HEK293 (cell line): ENCODE results near the gene IKZF1.

Source experiments
- BCL11A ChIP-seq: fragments of 450-650 bp; formaldehyde crosslinking; IDR thresholded peaks from 2 replicates; pipeline ENCODE4 v1.5.1; 2016; ENCODE audit warnings: low read depth, missing biosample characterization, missing genetic modification characterization
- HOXA7 ChIP-seq: sonication (generic); formaldehyde crosslinking; IDR thresholded peaks from 2 replicates; pipeline ENCODE4 v1.8.1; 2022; ENCODE audit warnings: missing genetic modification reagents, borderline replicate concordance
- SP3 ChIP-seq: fragments of 450-650 bp; formaldehyde crosslinking; IDR thresholded peaks from 2 replicates; pipeline ENCODE4 v1.5.1; 2016; ENCODE audit warnings: missing biosample characterization, missing genetic modification characterization
- SP7 ChIP-seq: fragments of 450-650 bp; formaldehyde crosslinking; IDR thresholded peaks from 2 replicates; pipeline ENCODE4 v1.5.1; 2016; ENCODE audit warnings: missing biosample characterization, missing genetic modification characterization
- TCF7L2 ChIP-seq: IDR thresholded peaks from 2 replicates; pipeline ENCODE4 v1.6.1; 2011; ENCODE audit warnings: low read depth, mild to moderate bottlenecking, inconsistent platforms, low read length, moderate library complexity, borderline replicate concordance
- ZBTB1 ChIP-seq: fragments of 450-650 bp; formaldehyde crosslinking; IDR thresholded peaks from 2 replicates; pipeline ENCODE4 v1.5.1; 2016; ENCODE audit warnings: missing biosample characterization, missing genetic modification characterization
- ZNF133 ChIP-seq: fragments of 450-650 bp; formaldehyde crosslinking; IDR thresholded peaks from 2 replicates; pipeline ENCODE4 v1.5.1; 2016; ENCODE audit warnings: missing biosample characterization, missing genetic modification characterization
- ZNF146 ChIP-seq: fragments of 450-650 bp; formaldehyde crosslinking; IDR thresholded peaks from 2 replicates; pipeline ENCODE4 v1.5.1; 2016; ENCODE audit warnings: missing biosample characterization, missing genetic modification characterization
- ZNF302 ChIP-seq: fragments of 450-650 bp; formaldehyde crosslinking; IDR thresholded peaks from 2 replicates; pipeline ENCODE4 v1.5.1; 2016; ENCODE audit warnings: missing biosample characterization, missing genetic modification characterization, low read depth
- ZNF311 ChIP-seq: fragments of 450-650 bp; formaldehyde crosslinking; IDR thresholded peaks from 2 replicates; pipeline ENCODE4 v1.5.1; 2017; ENCODE audit warnings: missing biosample characterization, missing genetic modification characterization, borderline replicate concordance
- ZNF335 ChIP-seq: fragments of 450-650 bp; formaldehyde crosslinking; conservative IDR thresholded peaks from 2 replicates; pipeline ENCODE4 v1.5.1; 2016; ENCODE audit warnings: missing biosample characterization, missing genetic modification characterization
- ZNF366 ChIP-seq: fragments of 450-650 bp; formaldehyde crosslinking; conservative IDR thresholded peaks from 2 replicates; pipeline ENCODE4 v1.5.1; 2016; ENCODE audit warnings: missing biosample characterization, missing genetic modification characterization
- ZNF530 ChIP-seq: fragments of 450-650 bp; formaldehyde crosslinking; IDR thresholded peaks from 2 replicates; pipeline ENCODE4 v1.5.1; 2016; ENCODE audit warnings: low read depth, missing biosample characterization, missing genetic modification characterization
- ZNF626 ChIP-seq: fragments of 450-650 bp; sonication (Bioruptor Pico); formaldehyde crosslinking; IDR thresholded peaks from 2 replicates; pipeline ENCODE4 v1.5.1; 2018; ENCODE audit warnings: missing biosample characterization, missing genetic modification characterization, inconsistent platforms
- ZNF660 ChIP-seq: fragments of 450-650 bp; IDR thresholded peaks from 2 replicates; pipeline ENCODE4 v1.5.1; 2018; ENCODE audit warnings: missing biosample characterization, mild to moderate bottlenecking, missing genetic modification characterization
- ZNF747 ChIP-seq: fragments of 450-650 bp; formaldehyde crosslinking; IDR thresholded peaks from 2 replicates; pipeline ENCODE4 v1.5.1; 2016; ENCODE audit warnings: missing biosample characterization, missing genetic modification characterization
- ZXDB ChIP-seq: fragments of 450-650 bp; formaldehyde crosslinking; IDR thresholded peaks from 2 replicates; pipeline ENCODE4 v1.5.1; 2016; ENCODE audit warnings: missing biosample characterization, missing genetic modification characterization
- TF ChIP-seq, protein P1 (sequence below): fragments of 450-650 bp; formaldehyde crosslinking; IDR thresholded peaks from 2 replicates; pipeline ENCODE4 v1.5.1; 2016; ENCODE audit warnings: missing biosample characterization, missing genetic modification characterization
- TF ChIP-seq, protein P2 (sequence below): fragments of 450-650 bp; formaldehyde crosslinking; IDR thresholded peaks from 2 replicates; pipeline ENCODE4 v1.5.1; 2016; ENCODE audit warnings: missing biosample characterization, missing genetic modification characterization
- TF ChIP-seq, protein P3 (sequence below): fragments of 450-650 bp; formaldehyde crosslinking; IDR thresholded peaks from 2 replicates; pipeline ENCODE4 v1.5.1; 2017; ENCODE audit warnings: missing biosample characterization, missing genetic modification characterization
- TF ChIP-seq, protein P4 (sequence below): fragments of 450-650 bp; formaldehyde crosslinking; IDR thresholded peaks from 2 replicates; pipeline ENCODE4 v1.5.1; 2017; ENCODE audit warnings: missing biosample characterization, missing genetic modification characterization
- TF ChIP-seq, protein P5 (sequence below): fragments of 450-650 bp; formaldehyde crosslinking; IDR thresholded peaks from 2 replicates; pipeline ENCODE4 v1.5.1; 2016; ENCODE audit warnings: missing biosample characterization, missing genetic modification characterization, low read depth
- TF ChIP-seq, protein P6 (sequence below): fragments of 450-650 bp; formaldehyde crosslinking; IDR thresholded peaks from 2 replicates; pipeline ENCODE4 v1.5.1; 2016; ENCODE audit warnings: missing biosample characterization, missing genetic modification characterization, borderline replicate concordance
- TF ChIP-seq, protein P7 (sequence below): fragments of 450-650 bp; formaldehyde crosslinking; IDR thresholded peaks from 2 replicates; pipeline ENCODE4 v1.5.1; 2016; ENCODE audit warnings: missing biosample characterization, missing genetic modification characterization
- TF ChIP-seq, protein P8 (sequence below): fragments of 450-650 bp; formaldehyde crosslinking; IDR thresholded peaks from 2 replicates; pipeline ENCODE4 v1.5.1; 2016; ENCODE audit warnings: missing biosample characterization, missing genetic modification characterization
- TF ChIP-seq, protein P9 (sequence below): fragments of 450-650 bp; formaldehyde crosslinking; IDR thresholded peaks from 2 replicates; pipeline ENCODE4 v1.5.1; 2017; ENCODE audit warnings: missing biosample characterization, missing genetic modification characterization

IKZF1 gene

DNA sequence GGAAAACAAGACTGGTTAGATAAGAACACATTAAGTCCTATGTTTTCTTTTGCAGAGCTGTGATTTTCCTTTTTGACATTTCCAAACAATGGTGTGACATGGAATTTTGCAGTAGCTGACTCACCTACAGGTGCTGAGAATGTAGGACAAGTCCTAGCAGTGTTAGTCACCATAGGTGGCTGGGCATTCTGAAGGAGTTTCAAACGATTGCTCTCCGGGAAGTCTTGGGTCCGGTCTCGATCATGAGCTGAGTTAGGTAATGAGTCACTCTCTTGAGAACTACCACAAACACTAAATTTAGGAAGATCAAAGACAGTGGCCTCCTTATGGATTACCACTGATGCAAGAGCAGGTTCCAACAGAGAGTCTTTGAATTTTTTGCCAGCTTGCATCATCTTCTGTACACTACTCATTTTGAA lies 142.0 kb downstream of the IKZF1 start (continued):
- TF ChIP-seq BCL11A (tag by site-specific recombination) = no peak
- TF ChIP-seq, protein P1, sequence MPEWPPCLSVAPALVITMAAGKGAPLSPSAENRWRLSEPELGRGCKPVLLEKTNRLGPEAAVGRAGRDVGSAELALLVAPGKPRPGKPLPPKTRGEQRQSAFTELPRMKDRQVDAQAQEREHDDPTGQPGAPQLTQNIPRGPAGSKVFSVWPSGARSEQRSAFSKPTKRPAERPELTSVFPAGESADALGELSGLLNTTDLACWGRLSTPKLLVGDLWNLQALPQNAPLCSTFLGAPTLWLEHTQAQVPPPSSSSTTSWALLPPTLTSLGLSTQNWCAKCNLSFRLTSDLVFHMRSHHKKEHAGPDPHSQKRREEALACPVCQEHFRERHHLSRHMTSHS (tag by site-specific recombination) = no peak
- TF ChIP-seq TCF7L2 = peak; percentile 79
- no peak for TF ChIP-seq ZNF146 (tag by site-specific recombination)
- 0 out of 2 replicates have a peak, but pooled peaks have one; percentile 28 for TF ChIP-seq ZXDB (tag by site-specific recombination)
- TF ChIP-seq, protein P2, sequence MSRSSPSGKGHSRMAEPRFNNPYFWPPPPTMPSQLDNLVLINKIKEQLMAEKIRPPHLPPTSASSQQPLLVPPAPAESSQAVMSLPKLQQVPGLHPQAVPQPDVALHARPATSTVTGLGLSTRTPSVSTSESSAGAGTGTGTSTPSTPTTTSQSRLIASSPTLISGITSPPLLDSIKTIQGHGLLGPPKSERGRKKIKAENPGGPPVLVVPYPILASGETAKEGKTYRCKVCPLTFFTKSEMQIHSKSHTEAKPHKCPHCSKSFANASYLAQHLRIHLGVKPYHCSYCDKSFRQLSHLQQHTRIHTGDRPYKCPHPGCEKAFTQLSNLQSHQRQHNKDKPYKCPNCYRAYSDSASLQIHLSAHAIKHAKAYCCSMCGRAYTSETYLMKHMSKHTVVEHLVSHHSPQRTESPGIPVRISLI (tag by site-specific recombination) = peak; percentile 56; the same call in 1 of the 2 replicates
- TF ChIP-seq ZNF626 (tag by site-specific recombination) = no peak
- TF ChIP-seq, protein P3, sequence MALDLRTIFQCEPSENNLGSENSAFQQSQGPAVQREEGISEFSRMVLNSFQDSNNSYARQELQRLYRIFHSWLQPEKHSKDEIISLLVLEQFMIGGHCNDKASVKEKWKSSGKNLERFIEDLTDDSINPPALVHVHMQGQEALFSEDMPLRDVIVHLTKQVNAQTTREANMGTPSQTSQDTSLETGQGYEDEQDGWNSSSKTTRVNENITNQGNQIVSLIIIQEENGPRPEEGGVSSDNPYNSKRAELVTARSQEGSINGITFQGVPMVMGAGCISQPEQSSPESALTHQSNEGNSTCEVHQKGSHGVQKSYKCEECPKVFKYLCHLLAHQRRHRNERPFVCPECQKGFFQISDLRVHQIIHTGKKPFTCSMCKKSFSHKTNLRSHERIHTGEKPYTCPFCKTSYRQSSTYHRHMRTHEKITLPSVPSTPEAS (tag by site-specific recombination) = no peak
- TF ChIP-seq ZNF366 (tag by site-specific recombination) = peak; percentile 74
- peak; percentile 49; the same call in 1 of the 2 replicates for TF ChIP-seq ZNF660 (tag by site-specific recombination)
- TF ChIP-seq, protein P4, sequence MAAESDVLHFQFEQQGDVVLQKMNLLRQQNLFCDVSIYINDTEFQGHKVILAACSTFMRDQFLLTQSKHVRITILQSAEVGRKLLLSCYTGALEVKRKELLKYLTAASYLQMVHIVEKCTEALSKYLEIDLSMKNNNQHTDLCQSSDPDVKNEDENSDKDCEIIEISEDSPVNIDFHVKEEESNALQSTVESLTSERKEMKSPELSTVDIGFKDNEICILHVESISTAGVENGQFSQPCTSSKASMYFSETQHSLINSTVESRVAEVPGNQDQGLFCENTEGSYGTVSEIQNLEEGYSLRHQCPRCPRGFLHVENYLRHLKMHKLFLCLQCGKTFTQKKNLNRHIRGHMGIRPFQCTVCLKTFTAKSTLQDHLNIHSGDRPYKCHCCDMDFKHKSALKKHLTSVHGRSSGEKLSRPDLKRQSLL (tag by site-specific recombination) = no peak
- TF ChIP-seq, protein P5, sequence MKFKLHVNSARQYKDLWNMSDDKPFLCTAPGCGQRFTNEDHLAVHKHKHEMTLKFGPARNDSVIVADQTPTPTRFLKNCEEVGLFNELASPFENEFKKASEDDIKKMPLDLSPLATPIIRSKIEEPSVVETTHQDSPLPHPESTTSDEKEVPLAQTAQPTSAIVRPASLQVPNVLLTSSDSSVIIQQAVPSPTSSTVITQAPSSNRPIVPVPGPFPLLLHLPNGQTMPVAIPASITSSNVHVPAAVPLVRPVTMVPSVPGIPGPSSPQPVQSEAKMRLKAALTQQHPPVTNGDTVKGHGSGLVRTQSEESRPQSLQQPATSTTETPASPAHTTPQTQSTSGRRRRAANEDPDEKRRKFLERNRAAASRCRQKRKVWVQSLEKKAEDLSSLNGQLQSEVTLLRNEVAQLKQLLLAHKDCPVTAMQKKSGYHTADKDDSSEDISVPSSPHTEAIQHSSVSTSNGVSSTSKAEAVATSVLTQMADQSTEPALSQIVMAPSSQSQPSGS (tag by site-specific recombination) = no peak
- TF ChIP-seq ZNF311 = no peak
- TF ChIP-seq ZNF302 = no peak
- peak; percentile 87 for TF ChIP-seq SP7 (tag by site-specific recombination)
- TF ChIP-seq, protein P6, sequence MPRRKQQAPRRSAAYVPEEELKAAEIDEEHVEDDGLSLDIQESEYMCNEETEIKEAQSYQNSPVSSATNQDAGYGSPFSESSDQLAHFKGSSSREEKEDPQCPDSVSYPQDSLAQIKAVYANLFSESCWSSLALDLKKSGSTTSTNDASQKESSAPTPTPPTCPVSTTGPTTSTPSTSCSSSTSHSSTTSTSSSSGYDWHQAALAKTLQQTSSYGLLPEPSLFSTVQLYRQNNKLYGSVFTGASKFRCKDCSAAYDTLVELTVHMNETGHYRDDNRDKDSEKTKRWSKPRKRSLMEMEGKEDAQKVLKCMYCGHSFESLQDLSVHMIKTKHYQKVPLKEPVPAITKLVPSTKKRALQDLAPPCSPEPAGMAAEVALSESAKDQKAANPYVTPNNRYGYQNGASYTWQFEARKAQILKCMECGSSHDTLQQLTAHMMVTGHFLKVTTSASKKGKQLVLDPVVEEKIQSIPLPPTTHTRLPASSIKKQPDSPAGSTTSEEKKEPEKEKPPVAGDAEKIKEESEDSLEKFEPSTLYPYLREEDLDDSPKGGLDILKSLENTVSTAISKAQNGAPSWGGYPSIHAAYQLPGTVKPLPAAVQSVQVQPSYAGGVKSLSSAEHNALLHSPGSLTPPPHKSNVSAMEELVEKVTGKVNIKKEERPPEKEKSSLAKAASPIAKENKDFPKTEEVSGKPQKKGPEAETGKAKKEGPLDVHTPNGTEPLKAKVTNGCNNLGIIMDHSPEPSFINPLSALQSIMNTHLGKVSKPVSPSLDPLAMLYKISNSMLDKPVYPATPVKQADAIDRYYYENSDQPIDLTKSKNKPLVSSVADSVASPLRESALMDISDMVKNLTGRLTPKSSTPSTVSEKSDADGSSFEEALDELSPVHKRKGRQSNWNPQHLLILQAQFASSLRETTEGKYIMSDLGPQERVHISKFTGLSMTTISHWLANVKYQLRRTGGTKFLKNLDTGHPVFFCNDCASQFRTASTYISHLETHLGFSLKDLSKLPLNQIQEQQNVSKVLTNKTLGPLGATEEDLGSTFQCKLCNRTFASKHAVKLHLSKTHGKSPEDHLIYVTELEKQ = no peak
- no peak for TF ChIP-seq ZNF747 (tag by site-specific recombination)
- TF ChIP-seq, protein P7, sequence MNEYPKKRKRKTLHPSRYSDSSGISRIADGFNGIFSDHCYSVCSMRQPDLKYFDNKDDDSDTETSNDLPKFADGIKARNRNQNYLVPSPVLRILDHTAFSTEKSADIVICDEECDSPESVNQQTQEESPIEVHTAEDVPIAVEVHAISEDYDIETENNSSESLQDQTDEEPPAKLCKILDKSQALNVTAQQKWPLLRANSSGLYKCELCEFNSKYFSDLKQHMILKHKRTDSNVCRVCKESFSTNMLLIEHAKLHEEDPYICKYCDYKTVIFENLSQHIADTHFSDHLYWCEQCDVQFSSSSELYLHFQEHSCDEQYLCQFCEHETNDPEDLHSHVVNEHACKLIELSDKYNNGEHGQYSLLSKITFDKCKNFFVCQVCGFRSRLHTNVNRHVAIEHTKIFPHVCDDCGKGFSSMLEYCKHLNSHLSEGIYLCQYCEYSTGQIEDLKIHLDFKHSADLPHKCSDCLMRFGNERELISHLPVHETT (tag by site-specific recombination) = 0 out of 2 replicates have a peak, but pooled peaks have one; percentile 37
- no peak for TF ChIP-seq ZNF133 (tag by site-specific recombination)
- TF ChIP-seq, protein P8, sequence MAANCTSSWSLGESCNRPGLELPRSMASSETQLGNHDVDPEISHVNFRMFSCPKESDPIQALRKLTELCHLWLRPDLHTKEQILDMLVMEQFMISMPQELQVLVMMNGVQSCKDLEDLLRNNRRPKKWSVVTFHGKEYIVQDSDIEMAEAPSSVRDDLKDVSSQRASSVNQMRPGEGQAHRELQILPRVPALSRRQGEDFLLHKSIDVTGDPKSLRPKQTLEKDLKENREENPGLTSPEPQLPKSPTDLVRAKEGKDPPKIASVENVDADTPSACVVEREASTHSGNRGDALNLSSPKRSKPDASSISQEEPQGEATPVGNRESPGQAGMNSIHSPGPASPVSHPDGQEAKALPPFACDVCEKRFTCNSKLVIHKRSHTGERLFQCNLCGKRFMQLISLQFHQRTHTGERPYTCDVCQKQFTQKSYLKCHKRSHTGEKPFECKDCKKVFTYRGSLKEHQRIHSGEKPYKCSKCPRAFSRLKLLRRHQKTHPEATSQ = no peak
- no peak for TF ChIP-seq HOXA7 (CRISPR knock-in tag)
- 0 out of 2 replicates have a peak, but pooled peaks have one; percentile 12 for TF ChIP-seq ZNF335
- TF ChIP-seq, protein P9, sequence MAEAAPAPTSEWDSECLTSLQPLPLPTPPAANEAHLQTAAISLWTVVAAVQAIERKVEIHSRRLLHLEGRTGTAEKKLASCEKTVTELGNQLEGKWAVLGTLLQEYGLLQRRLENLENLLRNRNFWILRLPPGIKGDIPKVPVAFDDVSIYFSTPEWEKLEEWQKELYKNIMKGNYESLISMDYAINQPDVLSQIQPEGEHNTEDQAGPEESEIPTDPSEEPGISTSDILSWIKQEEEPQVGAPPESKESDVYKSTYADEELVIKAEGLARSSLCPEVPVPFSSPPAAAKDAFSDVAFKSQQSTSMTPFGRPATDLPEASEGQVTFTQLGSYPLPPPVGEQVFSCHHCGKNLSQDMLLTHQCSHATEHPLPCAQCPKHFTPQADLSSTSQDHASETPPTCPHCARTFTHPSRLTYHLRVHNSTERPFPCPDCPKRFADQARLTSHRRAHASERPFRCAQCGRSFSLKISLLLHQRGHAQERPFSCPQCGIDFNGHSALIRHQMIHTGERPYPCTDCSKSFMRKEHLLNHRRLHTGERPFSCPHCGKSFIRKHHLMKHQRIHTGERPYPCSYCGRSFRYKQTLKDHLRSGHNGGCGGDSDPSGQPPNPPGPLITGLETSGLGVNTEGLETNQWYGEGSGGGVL (tag by site-specific recombination) = no peak
- TF ChIP-seq ZNF530 (tag by site-specific recombination) = no peak
- TF ChIP-seq ZBTB1 (tag by site-specific recombination) = 0 out of 2 replicates have a peak, but pooled peaks have one; percentile 12
- TF ChIP-seq SP3 (tag by site-specific recombination) = no peak
